MM.1S (cell line): Measurements from ENCODE around the gene FARSB.

ENCODE experiments used
- DNase-seq: peaks from one replicate; pipeline ENCODE4 v3.0.0-alpha.2; 2015
- H2AFZ ChIP-seq: fragments of 300-600 bp; sonication (generic); 2 replicates; pipeline ENCODE4 v1.6.0; 2016; ENCODE audit warnings: antibody characterized with exemption, low read length
- H3F3A ChIP-seq: fragments of 300-600 bp; sonication (generic); 2 replicates; pipeline ENCODE4 v1.6.1; 2016; ENCODE audit warnings: mild to moderate bottlenecking, antibody characterized with exemption, low read length, moderate library complexity, mixed read lengths; ENCODE audit not compliant: insufficient read depth
- H3K27ac ChIP-seq: fragments of 300-600 bp; sonication (generic); 2 replicates; pipeline ENCODE4 v1.5.1; 2016; ENCODE audit warnings: mild to moderate bottlenecking, low read length
- H3K27me3 ChIP-seq: fragments of 300-600 bp; sonication (generic); replicated peaks from 2 replicates; pipeline ENCODE4 v1.6.0; 2016; ENCODE audit warnings: low read length; ENCODE audit not compliant: insufficient read depth
- H3K36me3 ChIP-seq: fragments of 300-600 bp; sonication (generic); replicated peaks from 2 replicates; pipeline ENCODE4 v1.6.1; 2016; ENCODE audit warnings: mild to moderate bottlenecking, low read length, mixed read lengths; ENCODE audit not compliant: insufficient read depth
- H3K4me1 ChIP-seq: fragments of 300-600 bp; sonication (generic); 2 replicates; pipeline ENCODE4 v1.6.1; 2016; ENCODE audit warnings: low read length, mixed read lengths
- H3K4me2 ChIP-seq: fragments of 300-600 bp; sonication (generic); 2 replicates; pipeline ENCODE4 v1.6.0; 2016; ENCODE audit warnings: low read depth, low read length
- H3K4me3 ChIP-seq: fragments of 300-600 bp; sonication (generic); 2 replicates; pipeline ENCODE4 v1.5.1; 2016; ENCODE audit warnings: low read length, mixed read lengths
- H3K79me2 ChIP-seq: fragments of 300-600 bp; sonication (generic); 2 replicates; pipeline ENCODE4 v1.6.1; 2016; ENCODE audit warnings: mixed run types, low read length, mixed read lengths
- H3K9ac ChIP-seq: fragments of 300-600 bp; sonication (generic); 2 replicates; pipeline ENCODE4 v1.6.1; 2016; ENCODE audit warnings: low read length, mixed read lengths
- H3K9me2 ChIP-seq: fragments of 300-600 bp; sonication (generic); replicated peaks from 2 replicates; pipeline ENCODE4 v1.6.1; 2016; ENCODE audit warnings: mild to moderate bottlenecking, low read length, mixed read lengths; ENCODE audit not compliant: insufficient read depth
- H3K9me3 ChIP-seq: fragments of 300-600 bp; sonication (generic); replicated peaks from 2 replicates; pipeline ENCODE4 v1.6.1; 2016; ENCODE audit warnings: mild to moderate bottlenecking, low read length, mixed read lengths; ENCODE audit not compliant: insufficient read depth
- H4K20me1 ChIP-seq: fragments of 300-600 bp; sonication (generic); 2 replicates; pipeline ENCODE4 v1.6.1; 2016; ENCODE audit warnings: mild to moderate bottlenecking, low read length, moderate library complexity, mixed read lengths; ENCODE audit not compliant: insufficient read depth
- EZH2 ChIP-seq: fragments of 300-600 bp; sonication (generic); optimal IDR thresholded peaks from 2 replicates; pipeline ENCODE3; 2017; ENCODE audit warnings: low read depth, mild to moderate bottlenecking, antibody characterized with exemption, low read length, mixed read lengths
- EZH2phosphoT487 ChIP-seq: fragments of 300-600 bp; sonication (generic); IDR thresholded peaks from 2 replicates; pipeline ENCODE4 v1.6.1; 2018; ENCODE audit warnings: antibody characterized with exemption, low read length
- TF ChIP-seq, protein P1 (sequence below): fragments of 300-600 bp; sonication (generic); IDR thresholded peaks from 2 replicates; pipeline ENCODE4 v1.5.1; 2016; ENCODE audit warnings: antibody characterized with exemption, low read length, mixed read lengths

FARSB gene

GRCh38 chr2:222554517-222554916 is 101.4 kb downstream of the FARSB start:
- no peaks in the 10 kb centered on the region for H3K9me2 ChIP-seq
- no peaks in the 10 kb centered on the region for H3F3A ChIP-seq
- no peak for DNase-seq
- no peaks in the 10 kb centered on the region for H3K27me3 ChIP-seq
- no peaks in the 10 kb centered on the region for H3K4me1 ChIP-seq
- no peaks in the 10 kb centered on the region for H3K79me2 ChIP-seq
- no peak for TF ChIP-seq EZH2phosphoT487
- no peak overlapping the region for H3K4me2 ChIP-seq
- H3K4me3 ChIP-seq: no peak overlapping the region
- no peaks in the 10 kb centered on the region for H4K20me1 ChIP-seq
- no peaks in the 10 kb centered on the region for H3K36me3 ChIP-seq
- no peak overlapping the region for H3K9ac ChIP-seq
- no peak overlapping the region for H2AFZ ChIP-seq
- no peak overlapping the region for H3K27ac ChIP-seq
- no peaks in the 10 kb centered on the region for H3K9me3 ChIP-seq

GRCh38 chr2:222548992-222549391 is 106.9 kb downstream of the FARSB start:
- DNase-seq: no peak
- H3K9me2 ChIP-seq: no peaks in the 10 kb centered on the region
- H3K9ac ChIP-seq: no peak overlapping the region
- no peaks in the 10 kb centered on the region for H3K79me2 ChIP-seq
- no peaks in the 10 kb centered on the region for H4K20me1 ChIP-seq
- H3F3A ChIP-seq: no peaks in the 10 kb centered on the region
- H3K27ac ChIP-seq: no peak overlapping the region
- no peak for TF ChIP-seq EZH2
- TF ChIP-seq, protein P1, sequence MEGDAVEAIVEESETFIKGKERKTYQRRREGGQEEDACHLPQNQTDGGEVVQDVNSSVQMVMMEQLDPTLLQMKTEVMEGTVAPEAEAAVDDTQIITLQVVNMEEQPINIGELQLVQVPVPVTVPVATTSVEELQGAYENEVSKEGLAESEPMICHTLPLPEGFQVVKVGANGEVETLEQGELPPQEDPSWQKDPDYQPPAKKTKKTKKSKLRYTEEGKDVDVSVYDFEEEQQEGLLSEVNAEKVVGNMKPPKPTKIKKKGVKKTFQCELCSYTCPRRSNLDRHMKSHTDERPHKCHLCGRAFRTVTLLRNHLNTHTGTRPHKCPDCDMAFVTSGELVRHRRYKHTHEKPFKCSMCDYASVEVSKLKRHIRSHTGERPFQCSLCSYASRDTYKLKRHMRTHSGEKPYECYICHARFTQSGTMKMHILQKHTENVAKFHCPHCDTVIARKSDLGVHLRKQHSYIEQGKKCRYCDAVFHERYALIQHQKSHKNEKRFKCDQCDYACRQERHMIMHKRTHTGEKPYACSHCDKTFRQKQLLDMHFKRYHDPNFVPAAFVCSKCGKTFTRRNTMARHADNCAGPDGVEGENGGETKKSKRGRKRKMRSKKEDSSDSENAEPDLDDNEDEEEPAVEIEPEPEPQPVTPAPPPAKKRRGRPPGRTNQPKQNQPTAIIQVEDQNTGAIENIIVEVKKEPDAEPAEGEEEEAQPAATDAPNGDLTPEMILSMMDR: no peak
- TF ChIP-seq EZH2phosphoT487: no peak
- H3K36me3 ChIP-seq: no peaks in the 10 kb centered on the region
- no peak overlapping the region for H3K4me2 ChIP-seq
- no peaks in the 10 kb centered on the region for H3K27me3 ChIP-seq
- H3K4me1 ChIP-seq: no peaks in the 10 kb centered on the region
- H3K9me3 ChIP-seq: no peaks in the 10 kb centered on the region
- no peak overlapping the region for H3K4me3 ChIP-seq
- no peak overlapping the region for H2AFZ ChIP-seq

GRCh38 chr2:222547083-222547482 is 108.8 kb downstream of the FARSB start:
- Histone ChIP-seq H3K9me3 (no peaks in the 10 kb centered on the region), H3K9me2 (no peaks in the 10 kb centered on the region), H3K9ac (no peak overlapping the region), H3K27ac (no peak overlapping the region), H4K20me1 (no peaks in the 10 kb centered on the region), H3K4me1 (no peaks in the 10 kb centered on the region), H3K27me3 (no peaks in the 10 kb centered on the region), H3K79me2 (no peaks in the 10 kb centered on the region), H3K36me3 (no peaks in the 10 kb centered on the region), H3K4me2 (no peak overlapping the region), H3F3A (no peaks in the 10 kb centered on the region), H3K4me3 (no peak overlapping the region), H2AFZ (no peak overlapping the region)
- TF ChIP-seq, protein P1: no peak
- TF ChIP-seq EZH2 (no peak), EZH2phosphoT487 (no peak)
- no peak for DNase-seq

DNA sequence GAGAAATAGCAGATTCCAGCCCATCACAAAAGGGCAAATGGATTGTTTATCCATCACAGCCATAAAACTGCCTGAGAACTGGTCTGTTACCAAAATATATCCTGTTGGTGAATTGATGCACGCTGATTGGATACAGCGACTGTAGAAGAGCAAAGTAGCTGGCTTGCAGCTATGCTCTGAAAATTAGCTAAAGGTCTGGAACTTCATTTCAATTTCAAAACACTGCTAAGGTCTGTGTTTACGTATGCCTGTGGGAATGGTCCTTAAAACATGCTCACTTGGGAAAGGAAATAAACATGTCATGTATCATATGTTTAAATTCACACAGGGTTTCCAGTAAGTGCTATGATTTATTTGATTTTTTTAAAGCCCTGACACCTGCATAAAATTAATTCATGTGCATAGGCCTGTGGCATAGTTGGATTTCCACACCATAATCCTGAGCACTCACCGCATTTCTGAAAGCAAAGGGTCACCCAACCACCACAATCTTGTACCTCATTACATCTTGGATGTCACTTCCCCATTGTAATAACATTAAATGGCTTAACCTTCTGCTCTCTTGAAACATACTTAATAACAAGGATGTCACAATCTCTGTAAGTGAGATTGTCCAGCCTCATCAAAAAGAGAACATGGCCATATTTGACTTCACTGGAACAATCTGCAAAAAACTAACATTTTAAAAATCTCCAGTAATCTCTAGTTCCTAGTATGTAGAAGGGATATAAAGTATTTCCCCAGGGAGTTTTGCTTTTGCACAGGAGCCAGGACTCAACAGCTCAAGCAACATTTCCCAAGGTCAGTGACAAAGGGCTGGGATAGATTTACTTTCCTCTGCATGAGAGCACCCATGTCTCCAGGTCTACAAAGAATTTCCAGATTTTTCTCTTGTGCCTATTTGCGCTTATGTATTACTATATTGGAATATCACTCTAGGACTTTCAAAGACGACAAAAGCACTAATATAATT is 109.8 kb downstream of the FARSB start:
- H3K27me3 ChIP-seq: no peaks in the 10 kb centered on the region
- no peak for DNase-seq
- H3K4me2 ChIP-seq: no peak overlapping the region
- no peaks in the 10 kb centered on the region for H3K9me2 ChIP-seq
- no peaks in the 10 kb centered on the region for H3K36me3 ChIP-seq
- H3K4me1 ChIP-seq: no peaks in the 10 kb centered on the region
- no peaks in the 10 kb centered on the region for H3K79me2 ChIP-seq
- TF ChIP-seq EZH2 (no peak), EZH2phosphoT487 (no peak)
- TF ChIP-seq, protein P1: no peak
- no peaks in the 10 kb centered on the region for H3K9me3 ChIP-seq
- no peak overlapping the region for H3K9ac ChIP-seq
- no peak overlapping the region for H2AFZ ChIP-seq
- no peaks in the 10 kb centered on the region for H4K20me1 ChIP-seq
- H3F3A ChIP-seq: no peaks in the 10 kb centered on the region
- no peak overlapping the region for H3K4me3 ChIP-seq
- no peak overlapping the region for H3K27ac ChIP-seq
